K562 (cell line): ENCODE results near the gene TYMP. TPM values are rescaled to one million over a fixed set of nuclear protein-coding genes. Genes with fewer than 3 reads are reported as not detected.
A peak's percentile ranks its signal among the peaks of the same experiment; 100 is the strongest.

Source experiments
- ATAC-seq: fragments of 200-7000 bp; cut with Tn5 transposase; 3 replicates; pipeline ENCODE4 v1.9.1; 2020; ENCODE audit warnings: moderate library complexity
- BruUV-seq: library from RNA; stranded (reverse); fragments of 400-500 nt; replicated peaks from 2 replicates; lab custom pipeline; 2021; lab: Mats Ljungman, UMichigan
- CTCF ChIA-PET: fragments of 300-600 bp; formaldehyde crosslinking; extraction: SDS; loops from one replicate; lab custom pipeline; 2021; ENCODE audit warnings: low intra/inter-chr PET ratio; lab: Yijun Ruan, JAX
- POLR2A ChIA-PET: fragments of 300-600, 350-650 bp; sonication (Branson Sonifier 250); formaldehyde crosslinking; extraction: SDS; loops from one replicate; lab custom pipeline; 2021; ENCODE audit warnings: antibody characterized with exemption, inconsistent platforms; lab: Yijun Ruan, JAX
- DNase-seq, 4 experiments: peaks; one replicate each; pipeline versions ENCODE4 v3.0.0 to v3.0.0-alpha.2; 2011 to 2018; ENCODE audit warnings: low spot score in 3 of 4, mixed read lengths in 3 of 4; ENCODE audit errors: extremely low read depth in 1 of 4
- FAIRE-seq: peaks from 2 replicates; lab custom pipeline; 2011; peaks lifted over from hg19 to GRCh38; lab: Jason Lieb, UNC
- H2AFZ ChIP-seq: 2 replicates; pipeline ENCODE4 v1.6.0; 2011; ENCODE audit warnings: low read depth, low read length, control low read depth, inconsistent platforms
- H3K27ac ChIP-seq: fragments of 200-600 bp; 3 replicates; pipeline ENCODE4 v1.8.0; 2011; ENCODE audit warnings: low read depth, mild to moderate bottlenecking, control low read depth, inconsistent platforms, low read length, moderate library complexity, mixed read lengths; ENCODE audit errors: extremely low read depth
- H3K27me3 ChIP-seq, 2 experiments: fragments of 300-600 bp in 1 of 2; 2 replicates in 1 of 2; 3 replicates in 1 of 2; pipeline versions ENCODE4 v1.6.0 to v1.8.0; 2011; ENCODE audit warnings: inconsistent platforms in 2 of 2, low read length in 2 of 2, mild to moderate bottlenecking in 1 of 2, mixed read lengths in 1 of 2, moderate library complexity in 1 of 2; ENCODE audit not compliant: control insufficient read depth in 2 of 2, insufficient read depth in 2 of 2
- H3K36me3 ChIP-seq: fragments of 300-600 bp; 3 replicates; pipeline ENCODE4 v1.8.0; 2011; ENCODE audit warnings: mild to moderate bottlenecking, low read length, inconsistent platforms; ENCODE audit not compliant: control insufficient read depth, insufficient read depth
- H3K4me1 ChIP-seq, 2 experiments: fragments of 200-600 bp in 1 of 2; replicated peaks in 1 of 2; 2 replicates in 1 of 2; 3 replicates in 1 of 2; pipeline versions ENCODE4 v1.5.1 to v1.8.0; 2011; ENCODE audit warnings: inconsistent platforms in 2 of 2, low read length in 2 of 2, mild to moderate bottlenecking in 1 of 2, mixed read lengths in 1 of 2, moderate library complexity in 1 of 2; ENCODE audit not compliant: control insufficient read depth in 2 of 2, insufficient read depth in 2 of 2
- H3K4me2 ChIP-seq: 2 replicates; pipeline ENCODE4 v1.6.1; 2011; ENCODE audit warnings: low read length, control low read depth, inconsistent platforms, mixed read lengths; ENCODE audit not compliant: insufficient read depth
- H3K4me3 ChIP-seq: fragments of 200-600 bp; sonication (generic), shearing (Covaris generic); 2 replicates; pipeline ENCODE4 v1.5.1; 2016; ENCODE audit warnings: control low read depth, inconsistent platforms
- H3K79me2 ChIP-seq: fragments of 200-600 bp; 3 replicates; pipeline ENCODE4 v1.8.0; 2011; ENCODE audit warnings: low read length, inconsistent platforms; ENCODE audit not compliant: control insufficient read depth, insufficient read depth
- H3K9ac ChIP-seq, 2 experiments: 2 replicates each; pipeline versions ENCODE4 v1.6.0 to v1.6.1; 2011; ENCODE audit warnings: low read depth in 2 of 2, low read length in 2 of 2, control low read depth in 1 of 2, inconsistent platforms in 1 of 2, mild to moderate bottlenecking in 1 of 2, mixed read lengths in 1 of 2; ENCODE audit not compliant: insufficient read depth in 1 of 2
- H3K9me1 ChIP-seq: one replicate; pipeline ENCODE4 v1.6.0; 2011; ENCODE audit warnings: inconsistent platforms, mild to moderate bottlenecking, low read length, moderate library complexity; ENCODE audit not compliant: control insufficient read depth, insufficient read depth
- H3K9me3 ChIP-seq: replicated peaks from 2 replicates; pipeline ENCODE4 v1.5.1; 2011; ENCODE audit warnings: low read depth, low read length, inconsistent platforms; ENCODE audit not compliant: control insufficient read depth, insufficient read depth
- H4K20me1 ChIP-seq: replicated peaks from 2 replicates; pipeline ENCODE4 v1.6.1; 2011; ENCODE audit warnings: low read length, inconsistent platforms, mixed read lengths; ENCODE audit not compliant: control insufficient read depth, insufficient read depth
- ESRRA ChIP-seq: fragments of 450-650 bp; IDR thresholded peaks from 2 replicates; pipeline ENCODE4 v1.6.1; 2014; ENCODE audit warnings: low read depth, mild to moderate bottlenecking, moderate library complexity, borderline replicate concordance
- MEIS2 ChIP-seq: fragments of 450-650 bp; IDR thresholded peaks from 2 replicates; pipeline ENCODE4 v1.6.1; 2014; ENCODE audit warnings: mild to moderate bottlenecking; ENCODE audit not compliant: partially characterized antibody
- WGBS: fragments of 100-300 bp; shearing (Covaris generic); methylation state at CpG from one replicate; pipeline ENCODE4 v1.1.6; 2016; ENCODE audit warnings: low coverage, mixed read lengths; ENCODE audit not compliant: insufficient coverage; ENCODE audit errors: missing lambda C conversion rate; 5-methylcytosine and 5-hydroxymethylcytosine counted together
- in situ Hi-C: fragments of 300-500 bp; cut with MboI; formaldehyde crosslinking; loops from 4 replicates; pipeline ENCODE4 v1.15.0; 2018; ENCODE audit warnings: inconsistent platforms, mixed read lengths
- intact Hi-C: fragments of 100-400 bp; cut with micrococcal nuclease; formaldehyde crosslinking; loops from 2 replicates; pipeline ENCODE4 v1.14.2; 2022
- polyA plus RNA-seq, 8 experiments: library from polyadenylated mRNA; depleted of rRNA in 4 of 8; stranded (reverse) in 5 of 8; unstranded in 3 of 8; fragments of >200 nt; fragmentation: Nextera tagmentation in 2 of 8; fragmentation: Illumina TruSeq in 1 of 8; extraction: Ambion mirVana in 2 of 8; extraction: Trizol in 1 of 8; gene quantifications; 2 replicates each; pipeline versions ENCODE4 v1.2.1 to v1.2.3, GENCODE V29; 2011 to 2014; ENCODE audit warnings: inconsistent platforms in 1 of 8, missing spikeins in 1 of 8
- total RNA-seq, 7 experiments: library from RNA; depleted of rRNA in 6 of 7; stranded (reverse); fragments of >200 nt in 6 of 7; fragmentation: Illumina TruSeq in 2 of 7; extraction: Trizol in 2 of 7; gene quantifications; 2 replicates each; pipeline versions ENCODE4 v1.2.1 to v1.2.3, GENCODE V29; 2011 to 2021; ENCODE audit warnings: low replicate concordance in 1 of 7

The TYMP gene
- total and polyA plus RNA-seq, 9 of the 15 experiments (the other 6 are each of a cell fraction or from before 2014, with no cell fraction given) = 0.03 to 4.0 (median 2.4) TPM; not detected in 4

GRCh38 chr22:50563413-50564160 lies 33.8 kb upstream of the TYMP start:
- in situ Hi-C loops = no loop called here
- H4K20me1 ChIP-seq = no peaks in the 10 kb centered on the region
- FAIRE-seq = no peak
- peaks cover 0 to 15% of the 10 kb centered on the region in 2 experiments; a peak in 2 of 5 replicates for H3K4me1 ChIP-seq
- ChIA-PET CTCF (no interaction called here), POLR2A (interaction anchor here (0.5 to 1.3 kb wide), 7 partner anchors 11 to 41 kb away, joined by 3 to 7 read pairs (median 4); no protein-coding TSS in a partner anchor)
- H2AFZ ChIP-seq = peak overlapping the region; percentile 87
- no peaks in the 10 kb centered on the region for H3K9me1 ChIP-seq
- BruUV-seq = no TSS peak
- peak overlapping the region; percentile 57 for H3K4me3 ChIP-seq
- DNase-seq = no peak
- no peaks in the 10 kb centered on the region for H3K27me3 ChIP-seq
- WGBS = 26% methylated on average over 16 of the region's 17 CpGs
- peak; percentile 44 for ATAC-seq
- no peaks in the 10 kb centered on the region for H3K79me2 ChIP-seq
- H3K9me3 ChIP-seq = no peaks in the 10 kb centered on the region
- peak overlapping the region; percentile 39; the same call in 1 of the 3 replicates for H3K27ac ChIP-seq
- TF ChIP-seq MEIS2 = no peak
- 0 out of 2 replicates have a peak, but pooled peaks have one; percentile 13 for TF ChIP-seq ESRRA
- H3K9ac ChIP-seq = peak overlapping the region; percentile 53 to 93; a peak in 3 of 4 replicates
- peak overlapping the region; percentile 87 for H3K4me2 ChIP-seq
- H3K36me3 ChIP-seq = no peaks in the 10 kb centered on the region
- intact Hi-C loops = loop anchor here (5.0 kb wide), 1 partner anchor 36 kb away; the partner anchor contains the start of gene SCO2
